HG02885 (cell line): ENCODE data around the gene FYN.

ENCODE experiments used
- ATAC-seq: cut with Tn5 transposase; IDR thresholded peaks from one replicate; pipeline ENCODE4 v1.9.1; 2021; ENCODE audit warnings: mild to moderate bottlenecking; ENCODE audit not compliant: unreplicated experiment, poor library complexity

The FYN gene

GRCh38 chr6:111674883-111675282, 198.4 kb downstream of the FYN start:
- ATAC-seq = no peak

- ATAC-seq = no peak
Observed at GRCh38 chr6:111674413-111674812, 198.8 kb downstream of the FYN start.

- no peak for ATAC-seq
Observed at GRCh38 chr6:111673937-111674336, 199.3 kb downstream of the FYN start.

GRCh38 chr6:111673532-111673931, 199.7 kb downstream of the FYN start:
- no peak for ATAC-seq

GRCh38 chr6:111672761-111673450, 200.3 kb downstream of the FYN start:
- no peak for ATAC-seq

- ATAC-seq = no peak
Observed at GRCh38 chr6:111669326-111669725, 203.9 kb downstream of the FYN start.

- no peak for ATAC-seq
Observed at GRCh38 chr6:111668410-111668809, 204.8 kb downstream of the FYN start.

- no peak for ATAC-seq
Observed at GRCh38 chr6:111667931-111668330, 205.3 kb downstream of the FYN start.

GRCh38 chr6:111666847-111667246, 206.4 kb downstream of the FYN start:
- no peak for ATAC-seq

GRCh38 chr6:111664565-111665030, 208.7 kb downstream of the FYN start:
- no peak for ATAC-seq

- no peak for ATAC-seq
Observed at GRCh38 chr6:111663692-111664564, 209.3 kb downstream of the FYN start.

GRCh38 chr6:111662794-111663593, 210.3 kb downstream of the FYN start:
- ATAC-seq = no peak

- ATAC-seq = no peak
Observed at GRCh38 chr6:111662072-111662793, 211.0 kb downstream of the FYN start.

- ATAC-seq = no peak
Observed at GRCh38 chr6:111661541-111662061, 211.7 kb downstream of the FYN start.

GRCh38 chr6:111660531-111660930, 212.7 kb downstream of the FYN start:
- no peak for ATAC-seq

- ATAC-seq = no peak
Observed at GRCh38 chr6:111658462-111659154, 214.6 kb downstream of the FYN start.

GRCh38 chr6:111657146-111657545, 216.1 kb downstream of the FYN start:
- no peak for ATAC-seq

GRCh38 chr6:111653979-111654378, 219.3 kb downstream of the FYN start:
- ATAC-seq = no peak

- no peak for ATAC-seq
Observed at GRCh38 chr6:111653434-111653833, 219.8 kb downstream of the FYN start.
